Measurements from ENCODE around the gene GLT6D1.

- no peak for TF ChIP-seq CTCF (IDR thresholded peaks at IDR 0.05)
- no peak for TF ChIP-seq EP300 (IDR thresholded peaks at IDR 0.05)
- no peak for TF ChIP-seq POLR2A (IDR thresholded peaks at IDR 0.05)
Measured at GRCh38 chr9:135611875-135612209, 27.5 kb downstream of the GLT6D1 start.
